ENCODE results near the gene UCMA. TPM values are rescaled to one million over a fixed set of nuclear protein-coding genes. Genes with fewer than 3 reads are reported as not detected.
A peak's percentile ranks its signal among the peaks of the same experiment; 100 is the strongest.

Gene UCMA
- total and polyA plus RNA-seq, 4 donors, result not detected

DNA sequence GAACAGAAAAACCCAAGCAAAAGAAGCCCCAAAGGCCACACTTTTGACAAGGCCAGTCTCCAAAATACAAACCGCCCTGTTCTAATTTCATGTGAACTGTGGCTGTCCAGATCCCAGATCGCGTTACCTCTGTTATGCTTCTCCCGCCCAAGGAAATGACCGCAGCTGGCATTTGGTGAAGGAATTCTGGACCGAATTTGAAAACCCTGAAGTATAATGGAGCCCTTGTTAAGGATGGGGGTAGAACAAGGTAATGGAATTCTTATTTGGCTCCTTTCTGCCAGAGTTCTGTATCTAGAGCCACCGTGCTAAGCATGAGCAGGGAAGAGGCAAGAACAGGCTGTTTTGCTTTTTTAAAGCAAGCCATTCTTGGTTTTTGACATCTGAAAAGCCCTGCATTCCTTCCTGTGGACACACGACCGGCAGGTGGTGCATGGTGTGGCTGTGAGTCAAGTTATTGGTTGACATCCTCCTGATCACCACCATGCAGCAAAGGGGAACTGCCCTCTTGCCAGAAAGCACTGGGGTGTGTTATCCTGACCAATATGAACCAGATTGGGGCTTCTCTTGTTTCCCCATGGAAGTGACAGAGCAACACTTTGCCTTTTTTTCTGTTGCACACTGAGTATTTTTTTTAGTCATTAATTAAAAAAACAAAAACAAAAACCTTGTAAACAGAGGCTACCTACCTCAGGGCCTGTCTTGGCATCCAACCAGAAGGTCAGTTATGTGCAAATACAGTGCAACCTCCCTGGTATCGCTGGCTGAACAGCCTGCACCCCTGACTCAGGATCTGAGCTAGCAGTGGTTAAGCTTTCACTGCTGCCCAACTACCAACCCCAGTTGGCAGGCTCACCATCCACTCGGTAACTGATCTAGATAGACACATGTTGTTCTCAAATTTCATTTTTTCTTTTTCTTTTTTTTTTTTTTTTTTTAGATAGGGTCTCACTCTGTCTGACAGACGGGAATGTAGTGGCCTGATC lies 14.2 kb downstream of the UCMA start:
- H3K4me3 ChIP-seq (ENCODE audit: low read depth in 1 of 3, low read length in 3 of 3), result no peak overlapping the region
- TF ChIP-seq HNF4A (conservative IDR thresholded peaks at IDR 0.05) (no peak), FOXA2 (IDR thresholded peaks at IDR 0.05) (no peak), FOXA1 (IDR thresholded peaks at IDR 0.05) (no peak), RAD21 (IDR thresholded peaks at IDR 0.05) (peak; percentile 34 to 60)
- TF ChIP-seq, protein P1, sequence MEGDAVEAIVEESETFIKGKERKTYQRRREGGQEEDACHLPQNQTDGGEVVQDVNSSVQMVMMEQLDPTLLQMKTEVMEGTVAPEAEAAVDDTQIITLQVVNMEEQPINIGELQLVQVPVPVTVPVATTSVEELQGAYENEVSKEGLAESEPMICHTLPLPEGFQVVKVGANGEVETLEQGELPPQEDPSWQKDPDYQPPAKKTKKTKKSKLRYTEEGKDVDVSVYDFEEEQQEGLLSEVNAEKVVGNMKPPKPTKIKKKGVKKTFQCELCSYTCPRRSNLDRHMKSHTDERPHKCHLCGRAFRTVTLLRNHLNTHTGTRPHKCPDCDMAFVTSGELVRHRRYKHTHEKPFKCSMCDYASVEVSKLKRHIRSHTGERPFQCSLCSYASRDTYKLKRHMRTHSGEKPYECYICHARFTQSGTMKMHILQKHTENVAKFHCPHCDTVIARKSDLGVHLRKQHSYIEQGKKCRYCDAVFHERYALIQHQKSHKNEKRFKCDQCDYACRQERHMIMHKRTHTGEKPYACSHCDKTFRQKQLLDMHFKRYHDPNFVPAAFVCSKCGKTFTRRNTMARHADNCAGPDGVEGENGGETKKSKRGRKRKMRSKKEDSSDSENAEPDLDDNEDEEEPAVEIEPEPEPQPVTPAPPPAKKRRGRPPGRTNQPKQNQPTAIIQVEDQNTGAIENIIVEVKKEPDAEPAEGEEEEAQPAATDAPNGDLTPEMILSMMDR (IDR thresholded peaks at IDR 0.05; ENCODE audit: low read depth, low read length, missing input control), result peak; percentile 16
- no peak for DNase-seq (ENCODE audit: low spot score)
- H3K36me3 ChIP-seq (ENCODE audit: control insufficient read depth in 4 of 4, insufficient read depth in 3 of 4, low read depth in 1 of 4, low read length in 3 of 4), result no peaks in the 10 kb centered on the region
- peaks cover 0 to 2% (median 0%) of the 10 kb centered on the region in 4 donors for H3K4me1 ChIP-seq (ENCODE audit: control insufficient read depth in 4 of 4, insufficient read depth in 4 of 4, low read length in 3 of 4)
- H3K27ac ChIP-seq (ENCODE audit: low read depth in 1 of 2, low read length in 2 of 2), result no peak overlapping the region
- H3K27me3 ChIP-seq (ENCODE audit: control insufficient read depth in 4 of 4, insufficient read depth in 4 of 4, low read length in 3 of 4), result no peaks in the 10 kb centered on the region
- WGBS, result 62% methylated on average over 12 of the region's 12 CpGs
- no peak overlapping the region for H3K9ac ChIP-seq (ENCODE audit: low read depth in 1 of 2, low read length in 2 of 2)
- H3K9me3 ChIP-seq (ENCODE audit: control insufficient read depth in 4 of 4, low read length in 3 of 4), result no peaks in the 10 kb centered on the region

DNA sequence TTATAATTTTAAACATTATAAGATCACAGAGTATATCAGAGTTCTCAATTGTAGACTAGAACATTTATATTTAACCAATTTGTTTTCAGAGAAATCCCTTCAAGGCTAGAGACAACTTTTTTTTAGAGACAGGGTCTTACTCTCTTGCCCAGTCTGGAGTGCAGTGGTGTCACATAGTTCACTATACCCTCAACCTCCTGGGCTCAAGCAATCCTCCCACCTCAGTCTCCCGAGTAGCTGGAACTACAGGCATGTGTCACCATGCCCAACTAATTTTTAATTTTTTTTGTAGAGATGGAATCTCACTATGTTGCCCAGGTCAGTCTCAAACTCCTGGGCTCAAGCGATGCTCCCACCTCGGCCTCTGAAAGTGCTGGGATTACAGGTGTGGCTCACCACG lies 15.3 kb downstream of the UCMA start:
- Histone ChIP-seq H3K27ac (ENCODE audit: low read depth in 1 of 2, low read length in 2 of 2) (no peak overlapping the region), H3K9me3 (ENCODE audit: control insufficient read depth in 4 of 4, low read length in 3 of 4) (no peaks in the 10 kb centered on the region), H3K4me1 (ENCODE audit: control insufficient read depth in 4 of 4, insufficient read depth in 4 of 4, low read length in 3 of 4) (peaks cover 0 to 2% (median 0%) of the 10 kb centered on the region in 4 donors), H3K9ac (ENCODE audit: low read depth in 1 of 2, low read length in 2 of 2) (no peak overlapping the region), H3K4me3 (ENCODE audit: low read depth in 1 of 3, low read length in 3 of 3) (no peak overlapping the region), H3K27me3 (ENCODE audit: control insufficient read depth in 4 of 4, insufficient read depth in 4 of 4, low read length in 3 of 4) (no peaks in the 10 kb centered on the region), H3K36me3 (ENCODE audit: control insufficient read depth in 4 of 4, insufficient read depth in 3 of 4, low read depth in 1 of 4, low read length in 3 of 4) (no peaks in the 10 kb centered on the region)
- TF ChIP-seq FOXA2 (IDR thresholded peaks at IDR 0.05) (no peak), SP1 (IDR thresholded peaks at IDR 0.05) (no peak), RXRA (IDR thresholded peaks at IDR 0.05) (no peak), GABPA (IDR thresholded peaks at IDR 0.05 in 1 of 2, conservative IDR thresholded peaks at IDR 0.05 in 1 of 2) (no peak), HNF4G (IDR thresholded peaks at IDR 0.05) (no peak), JUND (IDR thresholded peaks at IDR 0.05) (no peak), EGR1 (IDR thresholded peaks at IDR 0.05; ENCODE audit: low read depth in 2 of 2) (no peak), RAD21 (IDR thresholded peaks at IDR 0.05) (no peak), TAF1 (conservative IDR thresholded peaks at IDR 0.05) (no peak), NR2F2 (IDR thresholded peaks at IDR 0.05) (no peak), YY1 (IDR thresholded peaks at IDR 0.05) (no peak), HNF4A (conservative IDR thresholded peaks at IDR 0.05) (no peak), FOXA1 (IDR thresholded peaks at IDR 0.05) (no peak)
- TF ChIP-seq, protein P2, sequence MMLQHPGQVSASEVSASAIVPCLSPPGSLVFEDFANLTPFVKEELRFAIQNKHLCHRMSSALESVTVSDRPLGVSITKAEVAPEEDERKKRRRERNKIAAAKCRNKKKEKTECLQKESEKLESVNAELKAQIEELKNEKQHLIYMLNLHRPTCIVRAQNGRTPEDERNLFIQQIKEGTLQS (IDR thresholded peaks at IDR 0.05), result no peak
- TF ChIP-seq, protein P3, sequence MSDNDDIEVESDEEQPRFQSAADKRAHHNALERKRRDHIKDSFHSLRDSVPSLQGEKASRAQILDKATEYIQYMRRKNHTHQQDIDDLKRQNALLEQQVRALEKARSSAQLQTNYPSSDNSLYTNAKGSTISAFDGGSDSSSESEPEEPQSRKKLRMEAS (IDR thresholded peaks at IDR 0.05), result no peak
- TF ChIP-seq, protein P4, sequence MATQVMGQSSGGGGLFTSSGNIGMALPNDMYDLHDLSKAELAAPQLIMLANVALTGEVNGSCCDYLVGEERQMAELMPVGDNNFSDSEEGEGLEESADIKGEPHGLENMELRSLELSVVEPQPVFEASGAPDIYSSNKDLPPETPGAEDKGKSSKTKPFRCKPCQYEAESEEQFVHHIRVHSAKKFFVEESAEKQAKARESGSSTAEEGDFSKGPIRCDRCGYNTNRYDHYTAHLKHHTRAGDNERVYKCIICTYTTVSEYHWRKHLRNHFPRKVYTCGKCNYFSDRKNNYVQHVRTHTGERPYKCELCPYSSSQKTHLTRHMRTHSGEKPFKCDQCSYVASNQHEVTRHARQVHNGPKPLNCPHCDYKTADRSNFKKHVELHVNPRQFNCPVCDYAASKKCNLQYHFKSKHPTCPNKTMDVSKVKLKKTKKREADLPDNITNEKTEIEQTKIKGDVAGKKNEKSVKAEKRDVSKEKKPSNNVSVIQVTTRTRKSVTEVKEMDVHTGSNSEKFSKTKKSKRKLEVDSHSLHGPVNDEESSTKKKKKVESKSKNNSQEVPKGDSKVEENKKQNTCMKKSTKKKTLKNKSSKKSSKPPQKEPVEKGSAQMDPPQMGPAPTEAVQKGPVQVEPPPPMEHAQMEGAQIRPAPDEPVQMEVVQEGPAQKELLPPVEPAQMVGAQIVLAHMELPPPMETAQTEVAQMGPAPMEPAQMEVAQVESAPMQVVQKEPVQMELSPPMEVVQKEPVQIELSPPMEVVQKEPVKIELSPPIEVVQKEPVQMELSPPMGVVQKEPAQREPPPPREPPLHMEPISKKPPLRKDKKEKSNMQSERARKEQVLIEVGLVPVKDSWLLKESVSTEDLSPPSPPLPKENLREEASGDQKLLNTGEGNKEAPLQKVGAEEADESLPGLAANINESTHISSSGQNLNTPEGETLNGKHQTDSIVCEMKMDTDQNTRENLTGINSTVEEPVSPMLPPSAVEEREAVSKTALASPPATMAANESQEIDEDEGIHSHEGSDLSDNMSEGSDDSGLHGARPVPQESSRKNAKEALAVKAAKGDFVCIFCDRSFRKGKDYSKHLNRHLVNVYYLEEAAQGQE (IDR thresholded peaks at IDR 0.05), result no peak
- TF ChIP-seq, protein P1 (IDR thresholded peaks at IDR 0.05; ENCODE audit: low read depth, low read length, missing input control), result no peak
- TF ChIP-seq, protein P5, sequence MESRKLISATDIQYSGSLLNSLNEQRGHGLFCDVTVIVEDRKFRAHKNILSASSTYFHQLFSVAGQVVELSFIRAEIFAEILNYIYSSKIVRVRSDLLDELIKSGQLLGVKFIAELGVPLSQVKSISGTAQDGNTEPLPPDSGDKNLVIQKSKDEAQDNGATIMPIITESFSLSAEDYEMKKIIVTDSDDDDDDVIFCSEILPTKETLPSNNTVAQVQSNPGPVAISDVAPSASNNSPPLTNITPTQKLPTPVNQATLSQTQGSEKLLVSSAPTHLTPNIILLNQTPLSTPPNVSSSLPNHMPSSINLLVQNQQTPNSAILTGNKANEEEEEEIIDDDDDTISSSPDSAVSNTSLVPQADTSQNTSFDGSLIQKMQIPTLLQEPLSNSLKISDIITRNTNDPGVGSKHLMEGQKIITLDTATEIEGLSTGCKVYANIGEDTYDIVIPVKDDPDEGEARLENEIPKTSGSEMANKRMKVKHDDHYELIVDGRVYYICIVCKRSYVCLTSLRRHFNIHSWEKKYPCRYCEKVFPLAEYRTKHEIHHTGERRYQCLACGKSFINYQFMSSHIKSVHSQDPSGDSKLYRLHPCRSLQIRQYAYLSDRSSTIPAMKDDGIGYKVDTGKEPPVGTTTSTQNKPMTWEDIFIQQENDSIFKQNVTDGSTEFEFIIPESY (IDR thresholded peaks at IDR 0.05), result no peak
- WGBS, result 97% methylated on average over 4 of the region's 4 CpGs
- DNase-seq (ENCODE audit: low spot score), result no peak

Data from liver (tissue), 9 donors.